Bronchial epithelial cell (primary cell): ENCODE measurements around the gene OGFR. TPM values are rescaled to one million over a fixed set of nuclear protein-coding genes. Genes with fewer than 3 reads are reported as not detected.
"Not testable (repeated sequence)": the region's sequence is repeated elsewhere in the genome, so short reads cannot be mapped to it uniquely, and the experiment has no call there.

Experiments
- DNase-seq: peaks from one replicate; pipeline ENCODE4 v3.0.0-alpha.2; 2010; ENCODE audit warnings: low read depth
- FAIRE-seq: peaks from 2 replicates; lab custom pipeline; 2011; peaks lifted over from hg19 to GRCh38; lab: Jason Lieb, UNC
- H3K27me3 ChIP-seq: 2 replicates; pipeline ENCODE4 v1.5.1; 2011; ENCODE audit warnings: low read length; ENCODE audit not compliant: control insufficient read depth, insufficient read depth
- H3K36me3 ChIP-seq: 2 replicates; pipeline ENCODE4 v1.5.1; 2011; ENCODE audit warnings: low read length; ENCODE audit not compliant: control insufficient read depth, insufficient read depth
- H3K4me3 ChIP-seq: 2 replicates; pipeline ENCODE4 v1.5.1; 2011; ENCODE audit warnings: mild to moderate bottlenecking, low read depth, low read length, control low read depth
- CTCF ChIP-seq: IDR thresholded peaks from 2 replicates; pipeline ENCODE4 v1.5.1; 2011; ENCODE audit warnings: mild to moderate bottlenecking, moderate library complexity, low read length, control low read depth, inconsistent platforms; ENCODE audit not compliant: insufficient read depth, severe bottlenecking
- total RNA-seq: library from RNA; depleted of rRNA; stranded (reverse); fragments of >200 nt; gene quantifications from 2 replicates; pipeline ENCODE4 v1.2.1, GENCODE V29; 2014

The OGFR gene
- total RNA-seq, 1 donor from 2014 or later: 16.1 TPM

DNA sequence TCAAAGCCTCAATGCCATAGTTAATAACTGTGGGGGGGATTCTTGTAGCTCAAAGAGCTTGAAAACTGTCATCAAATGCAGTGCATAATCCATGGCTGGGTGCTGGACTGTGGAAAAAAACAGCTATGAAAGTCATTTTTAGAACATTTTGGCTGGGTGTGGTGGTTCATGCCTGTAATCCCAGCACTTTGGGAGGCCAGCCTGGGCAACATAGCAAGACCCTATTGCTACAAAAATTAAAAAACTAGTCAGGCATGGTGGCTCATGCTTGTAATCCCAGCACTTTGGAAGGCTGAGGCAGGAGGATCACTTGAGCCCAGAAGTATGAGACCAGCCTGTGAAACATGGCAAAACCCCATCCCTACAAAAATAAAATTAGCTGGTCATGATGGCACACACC, 44.8 kb downstream of the OGFR start:
- FAIRE-seq (no peak), DNase-seq (no peak)
- Histone ChIP-seq H3K36me3 (peaks cover 18% of the 10 kb centered on the region), H3K4me3 (no peak overlapping the region), H3K27me3 (no peaks in the 10 kb centered on the region)
- no peak for TF ChIP-seq CTCF

DNA sequence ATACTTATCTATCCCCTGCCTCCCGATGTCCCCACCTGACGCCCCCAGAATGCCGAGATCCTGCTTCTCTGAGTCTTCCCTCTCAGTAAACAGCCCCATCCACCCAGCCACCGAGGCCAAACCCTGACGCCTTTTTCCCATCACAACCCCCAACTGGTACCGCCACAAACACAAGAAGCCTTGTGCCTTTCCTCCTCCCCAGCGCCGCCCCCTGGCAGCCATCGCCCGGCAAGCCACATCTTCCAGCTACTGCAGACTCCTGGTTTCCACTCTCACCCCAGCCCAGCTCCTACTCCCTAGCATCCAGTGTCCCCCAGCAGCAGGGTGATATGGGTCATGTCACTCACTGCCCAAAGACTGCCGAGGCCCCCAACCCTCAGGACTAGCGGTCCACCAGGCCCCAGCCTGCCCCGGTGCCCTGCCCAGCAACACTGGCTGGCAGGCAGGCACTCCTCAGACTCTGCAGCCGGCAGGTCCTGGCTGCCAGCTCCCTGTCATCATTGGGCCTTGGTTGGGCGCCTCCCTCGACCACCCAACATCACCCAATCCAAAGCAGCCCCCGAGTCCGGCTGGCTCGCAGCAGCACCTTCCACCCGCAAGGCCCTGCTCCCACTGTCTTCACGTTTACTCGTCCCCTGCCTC, 45.8 kb downstream of the OGFR start:
- no peak for TF ChIP-seq CTCF
- DNase-seq: no peak
- Histone ChIP-seq H3K27me3 (no peaks in the 10 kb centered on the region), H3K36me3 (peaks cover 18% of the 10 kb centered on the region), H3K4me3 (no peak overlapping the region)
- FAIRE-seq: no peak

DNA sequence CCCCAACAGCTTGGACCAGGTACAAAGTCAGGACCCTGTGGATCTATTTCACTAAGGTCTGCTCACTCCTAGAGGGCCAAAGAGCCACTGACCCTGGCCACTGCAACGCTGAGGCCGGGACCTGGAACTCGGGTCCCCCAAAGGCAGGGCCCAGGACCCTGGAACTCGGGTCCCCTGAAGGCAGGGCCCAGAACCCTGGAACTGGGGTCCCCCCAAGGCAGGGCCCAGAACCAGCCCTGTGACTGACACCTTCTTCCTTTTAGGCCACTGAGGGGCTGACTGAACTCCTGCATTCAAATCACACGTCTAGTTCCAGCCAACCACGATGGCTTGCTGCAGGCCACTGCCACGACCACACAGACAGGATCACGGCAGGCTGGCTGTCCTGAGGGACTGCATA, 47.6 kb downstream of the OGFR start:
- no peak for DNase-seq
- Histone ChIP-seq H3K4me3 (no peak overlapping the region), H3K27me3 (no peaks in the 10 kb centered on the region), H3K36me3 (peaks cover 16% of the 10 kb centered on the region)
- no peak for TF ChIP-seq CTCF
- no peak for FAIRE-seq

GRCh38 chr20:62852841-62853240, 48.2 kb downstream of the OGFR start:
- no peaks in the 10 kb centered on the region for H3K27me3 ChIP-seq
- H3K4me3 ChIP-seq: no peak overlapping the region
- DNase-seq (no peak), FAIRE-seq (no peak)
- no peak for TF ChIP-seq CTCF
- H3K36me3 ChIP-seq: peaks cover 16% of the 10 kb centered on the region

DNA sequence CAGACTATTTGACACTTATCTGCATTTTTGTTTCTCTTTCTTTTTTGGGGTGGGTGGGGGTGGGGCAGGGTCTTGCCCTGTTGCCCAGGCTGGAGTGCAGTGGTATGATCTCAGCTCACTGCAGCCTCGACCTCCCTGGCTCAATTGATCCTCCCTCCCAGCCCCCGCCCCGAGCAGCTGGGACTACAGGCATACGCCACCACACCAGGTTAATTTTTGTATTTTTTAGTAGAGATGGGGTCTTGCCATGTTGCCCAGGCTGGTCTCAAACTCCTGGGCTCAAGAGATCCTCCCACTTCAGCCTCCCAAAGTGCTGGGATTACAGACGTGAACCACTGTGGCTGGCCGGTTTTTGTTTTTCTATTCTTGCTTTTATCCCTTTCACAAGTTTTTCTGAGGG, 48.7 kb downstream of the OGFR start:
- H3K4me3 ChIP-seq, H3K27me3 ChIP-seq, DNase-seq, FAIRE-seq: not testable (repeated sequence)
- peaks cover 16% of the 10 kb centered on the region for H3K36me3 ChIP-seq

GRCh38 chr20:62854121-62854520, 49.5 kb downstream of the OGFR start:
- H3K36me3 ChIP-seq: peaks cover 16% of the 10 kb centered on the region

More at GRCh38 chr20:62854121-62854520, 49.5 kb downstream of the OGFR start:
- H3K4me3 ChIP-seq: no peak overlapping the region
- DNase-seq (no peak), FAIRE-seq (no peak)
- no peaks in the 10 kb centered on the region for H3K27me3 ChIP-seq
- no peak for TF ChIP-seq CTCF
